ENCODE data around the gene RNF8.

The RNF8 gene

DNA sequence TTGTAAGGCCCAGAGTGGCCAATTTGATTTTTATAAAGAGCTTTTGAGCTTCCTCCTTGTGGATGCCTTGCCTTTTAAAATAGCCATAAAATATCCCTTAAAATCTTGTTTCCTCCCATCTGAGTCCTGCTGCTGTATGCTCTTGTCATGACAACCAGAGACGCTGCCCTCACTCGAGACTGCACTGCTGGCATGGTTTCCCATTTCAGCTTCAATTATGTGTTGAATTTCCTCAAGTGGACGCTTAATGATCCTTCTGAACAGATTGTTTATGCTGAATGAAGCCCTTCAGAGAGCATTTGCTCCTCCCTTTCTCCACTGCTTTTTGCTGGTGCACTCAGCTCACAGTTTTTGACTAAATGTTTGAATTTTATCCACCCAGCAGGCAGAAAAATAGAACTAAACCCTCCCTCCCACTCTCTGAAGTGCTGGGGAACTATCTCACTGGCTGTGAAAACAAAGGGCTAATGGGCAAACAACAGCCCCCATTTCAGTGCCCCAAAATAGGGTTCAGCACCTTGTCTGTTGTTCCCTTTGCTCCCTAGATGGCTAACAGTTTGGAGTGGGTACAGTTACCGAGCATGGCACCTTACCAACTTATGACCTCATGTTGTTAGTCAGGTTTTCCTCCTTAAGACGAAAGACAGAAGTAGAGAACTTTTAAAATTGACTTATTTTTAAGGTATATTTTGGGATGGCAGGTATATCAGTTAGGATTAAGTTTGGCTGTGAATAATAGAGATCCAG, 45.5 kb upstream of the RNF8 start:
- H3K4me2 ChIP-seq (ENCODE audit: low read length) = no peak overlapping the region
- no peak overlapping the region for H2AFZ ChIP-seq (ENCODE audit: low read depth, low read length)
- no peaks in the 10 kb centered on the region for H3K4me1 ChIP-seq (ENCODE audit: low read length)
- TF ChIP-seq CTCF (IDR thresholded peaks at IDR 0.05; ENCODE audit: low read depth, low read length) (no peak), EZH2phosphoT487 (IDR thresholded peaks at IDR 0.05; ENCODE audit: low read depth) (no peak)
- no peaks in the 10 kb centered on the region for H4K20me1 ChIP-seq (ENCODE audit: insufficient read depth, low read length)
- H3K36me3 ChIP-seq (replicated peaks; ENCODE audit: low read depth, low read length) = peaks cover 7% of the 10 kb centered on the region
- H3K27me3 ChIP-seq (ENCODE audit: low read depth, low read length) = no peaks in the 10 kb centered on the region
- H3K4me3 ChIP-seq (ENCODE audit: low read length) = no peak overlapping the region
- H3K9me3 ChIP-seq (ENCODE audit: insufficient read depth, low read length) = no peaks in the 10 kb centered on the region
- H3K27ac ChIP-seq (ENCODE audit: low read length) = no peak overlapping the region
- H3K79me2 ChIP-seq (ENCODE audit: low read length) = no peaks in the 10 kb centered on the region
- H3K9ac ChIP-seq (ENCODE audit: low read length) = no peak overlapping the region

DNA sequence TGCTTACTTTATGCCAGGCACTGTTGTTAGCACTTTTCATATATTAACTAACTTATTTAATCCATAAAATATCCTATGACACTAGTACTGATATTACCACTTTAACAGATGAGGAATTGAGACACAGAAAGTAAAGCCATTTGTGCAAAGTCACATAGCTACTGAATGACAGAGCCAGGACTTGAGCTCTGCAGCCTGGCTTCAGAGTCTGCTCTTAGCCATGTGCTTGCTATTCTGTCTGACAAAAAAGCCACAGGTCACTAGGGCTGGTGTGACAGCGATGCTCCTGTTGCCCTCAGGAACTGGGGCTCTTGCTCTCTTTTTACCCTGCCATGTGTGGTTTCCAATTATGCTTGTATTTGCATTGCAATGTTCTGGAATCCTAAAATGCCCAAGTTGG, 44.7 kb upstream of the RNF8 start:
- Histone ChIP-seq H3K9ac (ENCODE audit: low read length) (no peak overlapping the region), H3K9me3 (ENCODE audit: insufficient read depth, low read length) (no peaks in the 10 kb centered on the region), H3K4me1 (ENCODE audit: low read length) (no peaks in the 10 kb centered on the region), H2AFZ (ENCODE audit: low read depth, low read length) (no peak overlapping the region), H3K4me2 (ENCODE audit: low read length) (no peak overlapping the region), H3K4me3 (ENCODE audit: low read length) (no peak overlapping the region), H3K27me3 (ENCODE audit: low read depth, low read length) (no peaks in the 10 kb centered on the region), H3K36me3 (replicated peaks; ENCODE audit: low read depth, low read length) (peaks cover 10% of the 10 kb centered on the region), H4K20me1 (ENCODE audit: insufficient read depth, low read length) (no peaks in the 10 kb centered on the region), H3K27ac (ENCODE audit: low read length) (no peak overlapping the region), H3K79me2 (ENCODE audit: low read length) (no peaks in the 10 kb centered on the region)
- no peak for TF ChIP-seq EZH2phosphoT487 (IDR thresholded peaks at IDR 0.05; ENCODE audit: low read depth)
- no peak for TF ChIP-seq CTCF (IDR thresholded peaks at IDR 0.05; ENCODE audit: low read depth, low read length)

GRCh38 chr6:37309692-37310091, 44.1 kb upstream of the RNF8 start:
- Histone ChIP-seq H3K9me3 (ENCODE audit: insufficient read depth, low read length) (no peaks in the 10 kb centered on the region), H3K4me3 (ENCODE audit: low read length) (no peak overlapping the region), H3K36me3 (replicated peaks; ENCODE audit: low read depth, low read length) (peaks cover 14% of the 10 kb centered on the region), H3K4me1 (ENCODE audit: low read length) (no peaks in the 10 kb centered on the region), H3K9ac (ENCODE audit: low read length) (no peak overlapping the region), H2AFZ (ENCODE audit: low read depth, low read length) (no peak overlapping the region), H3K27me3 (ENCODE audit: low read depth, low read length) (no peaks in the 10 kb centered on the region), H3K27ac (ENCODE audit: low read length) (no peak overlapping the region), H3K4me2 (ENCODE audit: low read length) (no peak overlapping the region), H3K79me2 (ENCODE audit: low read length) (no peaks in the 10 kb centered on the region), H4K20me1 (ENCODE audit: insufficient read depth, low read length) (no peaks in the 10 kb centered on the region)
- TF ChIP-seq CTCF (IDR thresholded peaks at IDR 0.05; ENCODE audit: low read depth, low read length) = no peak
- TF ChIP-seq EZH2phosphoT487 (IDR thresholded peaks at IDR 0.05; ENCODE audit: low read depth) = no peak

DNA sequence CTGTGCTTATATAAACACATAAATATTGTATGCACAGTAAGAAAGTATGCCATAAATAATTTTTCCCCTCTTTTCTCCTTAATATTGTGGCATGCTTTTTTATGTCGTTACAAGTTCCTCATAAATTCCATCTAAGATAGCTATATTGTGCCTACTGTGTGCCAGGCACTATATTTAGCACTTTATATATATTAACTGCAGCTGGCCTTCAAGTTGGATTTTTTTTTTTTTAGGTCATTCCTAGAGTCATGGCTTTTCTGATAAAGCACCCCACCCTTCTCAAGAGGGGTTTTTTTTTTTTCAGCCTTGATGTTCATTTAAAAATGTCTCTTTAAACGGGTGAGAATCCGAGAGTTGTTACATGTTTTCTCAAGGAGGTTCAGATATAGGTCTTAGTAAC, 42.8 kb upstream of the RNF8 start:
- no peak overlapping the region for H3K4me3 ChIP-seq (ENCODE audit: low read length)

More for the DNA sequence above, 42.8 kb upstream of the RNF8 start:
- Histone ChIP-seq H3K4me1 (ENCODE audit: low read length) (no peaks in the 10 kb centered on the region), H3K27me3 (ENCODE audit: low read depth, low read length) (no peaks in the 10 kb centered on the region), H4K20me1 (ENCODE audit: insufficient read depth, low read length) (no peaks in the 10 kb centered on the region), H3K9me3 (ENCODE audit: insufficient read depth, low read length) (no peaks in the 10 kb centered on the region), H3K27ac (ENCODE audit: low read length) (no peak overlapping the region), H2AFZ (ENCODE audit: low read depth, low read length) (no peak overlapping the region), H3K9ac (ENCODE audit: low read length) (no peak overlapping the region), H3K79me2 (ENCODE audit: low read length) (no peaks in the 10 kb centered on the region), H3K36me3 (replicated peaks; ENCODE audit: low read depth, low read length) (peaks cover 14% of the 10 kb centered on the region), H3K4me2 (ENCODE audit: low read length) (no peak overlapping the region)
- TF ChIP-seq CTCF (IDR thresholded peaks at IDR 0.05; ENCODE audit: low read depth, low read length) (no peak), EZH2phosphoT487 (IDR thresholded peaks at IDR 0.05; ENCODE audit: low read depth) (no peak)

Measured in OCI-LY3 (cell line).